ENCODE data around the gene FBXO11.

The FBXO11 gene

GRCh38 chr2:47783486-47784351, 122.6 kb downstream of the FBXO11 start:
- DNase-seq = peak; percentile 55

- peak; percentile 80 for DNase-seq
Observed at GRCh38 chr2:47782671-47783485, 123.4 kb downstream of the FBXO11 start, which contains the start of gene MSH6. MSH6 (plus strand) TSS chr2:47783145; CDS start chr2:47783234, 89 bp downstream.

GRCh38 chr2:47782381-47782670, 124.0 kb downstream of the FBXO11 start:
- no peak for DNase-seq

- DNase-seq = no peak
Observed at GRCh38 chr2:47779426-47779790, 126.9 kb downstream of the FBXO11 start.

GRCh38 chr2:47778698-47779425, 127.4 kb downstream of the FBXO11 start:
- no peak for DNase-seq

- no peak for DNase-seq
Observed at GRCh38 chr2:47777277-47777937, 128.9 kb downstream of the FBXO11 start.

- DNase-seq = no peak
Observed at GRCh38 chr2:47774567-47774966, 131.7 kb downstream of the FBXO11 start.

GRCh38 chr2:47772343-47772742, 134.0 kb downstream of the FBXO11 start:
- no peak for DNase-seq

- no peak for DNase-seq
Observed at GRCh38 chr2:47771211-47771610, 135.1 kb downstream of the FBXO11 start.

GRCh38 chr2:47769318-47769717, 137.0 kb downstream of the FBXO11 start:
- no peak for DNase-seq

GRCh38 chr2:47767880-47768609, 138.3 kb downstream of the FBXO11 start:
- DNase-seq = no peak

GRCh38 chr2:47767497-47767844, 138.8 kb downstream of the FBXO11 start:
- no peak for DNase-seq

GRCh38 chr2:47751856-47752414, 154.4 kb downstream of the FBXO11 start:
- DNase-seq = no peak

- DNase-seq = no peak
Observed at GRCh38 chr2:47747878-47748277, 158.4 kb downstream of the FBXO11 start.

GRCh38 chr2:47744074-47744473, 162.2 kb downstream of the FBXO11 start:
- DNase-seq = no peak

- DNase-seq = no peak
Observed at GRCh38 chr2:47741637-47742036, 164.7 kb downstream of the FBXO11 start.

- DNase-seq = no peak
Observed at GRCh38 chr2:47741101-47741500, 165.2 kb downstream of the FBXO11 start.

All from NCI-H1048 (cell line).